Measurements from ENCODE around the gene TIPIN.
"Not testable (repeated sequence)": the region's sequence is repeated elsewhere in the genome, so short reads cannot be mapped to it uniquely, and the experiment has no call there.

The TIPIN gene

GRCh38 chr15:66356359-66357236 is at the start of gene TIPIN:
TSS of gene TIPIN (minus strand) at chr15:66356685. CDS start at chr15:66352947, 3,738 bp downstream.
- DNase-seq (ENCODE audit: low spot score): peak; percentile 94

- DNase-seq (ENCODE audit: low spot score): no peak
These were observed 49.1 kb upstream of the TIPIN start for GRCh38 chr15:66405615-66406014.

- DNase-seq (ENCODE audit: low spot score): no peak
These were observed 48.5 kb upstream of the TIPIN start for GRCh38 chr15:66405007-66405406.

- DNase-seq (ENCODE audit: low spot score): no peak
These were observed 48.0 kb upstream of the TIPIN start for GRCh38 chr15:66404532-66404931.

GRCh38 chr15:66404122-66404521 is 47.6 kb upstream of the TIPIN start:
- no peak for DNase-seq (ENCODE audit: low spot score)

GRCh38 chr15:66403323-66403722 is 46.8 kb upstream of the TIPIN start:
- no peak for DNase-seq (ENCODE audit: low spot score)

- DNase-seq (ENCODE audit: low spot score): no peak
These were observed 46.3 kb upstream of the TIPIN start for GRCh38 chr15:66402761-66403284.

- no peak for DNase-seq (ENCODE audit: low spot score)
These were observed 44.9 kb upstream of the TIPIN start for GRCh38 chr15:66401130-66402021.

- DNase-seq (ENCODE audit: low spot score): no peak
These were observed 43.9 kb upstream of the TIPIN start for GRCh38 chr15:66400351-66400774.

GRCh38 chr15:66399276-66399675 is 42.8 kb upstream of the TIPIN start:
- no peak for DNase-seq (ENCODE audit: low spot score)

- DNase-seq (ENCODE audit: low spot score): no peak
These were observed 38.4 kb upstream of the TIPIN start for GRCh38 chr15:66394915-66395314.

GRCh38 chr15:66394472-66394871 is 38.0 kb upstream of the TIPIN start:
- DNase-seq (ENCODE audit: low spot score): no peak

- DNase-seq (ENCODE audit: low spot score): not testable (repeated sequence)
These were observed 36.6 kb upstream of the TIPIN start for GRCh38 chr15:66393037-66393436.

- DNase-seq (ENCODE audit: low spot score): no peak
These were observed 34.2 kb upstream of the TIPIN start for GRCh38 chr15:66390678-66391077.

GRCh38 chr15:66389859-66390381 is 33.4 kb upstream of the TIPIN start:
- no peak for DNase-seq (ENCODE audit: low spot score)

- no peak for DNase-seq (ENCODE audit: low spot score)
These were observed 32.8 kb upstream of the TIPIN start for GRCh38 chr15:66389098-66389858.

- DNase-seq (ENCODE audit: low spot score): no peak
These were observed 32.1 kb upstream of the TIPIN start for GRCh38 chr15:66388576-66388975.

- no peak for DNase-seq (ENCODE audit: low spot score)
These were observed 31.5 kb upstream of the TIPIN start for GRCh38 chr15:66388043-66388363.

- DNase-seq (ENCODE audit: low spot score): peak; percentile 60
These were observed 30.9 kb upstream of the TIPIN start for GRCh38 chr15:66387163-66388042.

- peak; percentile 97 for DNase-seq (ENCODE audit: low spot score)
These were observed 30.0 kb upstream of the TIPIN start, which contains the start of gene MAP2K1 for GRCh38 chr15:66386204-66387123. TSS of gene MAP2K1 (plus strand) at chr15:66386912. CDS start at chr15:66387348, 436 bp downstream.

Data from hepatic stellate cell (primary cell).